ENCODE data around the gene SCARB1. TPM values are rescaled to one million over a fixed set of nuclear protein-coding genes. Genes with fewer than 3 reads are reported as not detected.

Gene SCARB1
- total and polyA plus RNA-seq, 2 donors (not counting 3 experiments of a cell fraction or from before 2014, with no cell fraction given): 125 to 141 TPM

DNA sequence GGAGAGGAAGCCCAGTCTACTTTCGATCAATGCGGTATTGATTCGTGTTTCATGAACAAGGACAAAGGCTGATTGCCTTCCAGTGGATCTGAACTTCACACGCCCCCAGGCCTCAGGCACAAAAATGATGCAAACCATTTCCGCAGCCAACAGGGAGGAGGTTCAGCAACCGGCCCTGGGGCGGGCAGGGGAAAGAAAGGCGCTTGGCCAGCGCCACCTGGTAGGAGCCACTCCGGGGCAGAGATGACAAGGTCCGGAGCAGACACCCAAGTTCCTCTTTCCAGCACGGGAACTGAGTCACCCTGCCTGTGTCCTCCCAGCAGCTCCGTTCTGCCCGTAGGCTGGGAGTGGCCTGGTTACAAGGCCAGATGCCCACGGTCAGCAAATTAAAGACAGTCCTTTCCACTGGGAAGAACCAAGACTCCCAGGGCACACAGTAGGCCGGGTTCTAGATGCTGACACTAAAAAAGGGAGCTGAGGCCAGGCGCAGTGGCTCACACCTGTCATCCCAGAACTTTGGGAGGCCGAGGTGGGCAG, 136.3 kb downstream of the SCARB1 start:
- Histone ChIP-seq H3K27ac (ENCODE audit: insufficient read depth, low read depth, low read length) (peak overlapping the region; percentile 80), H3K79me2 (ENCODE audit: control insufficient read depth, insufficient read depth, low read length) (no peaks in the 10 kb centered on the region), H3K4me1 (ENCODE audit: control insufficient read depth, extremely low read depth, insufficient read depth, low read length) (peaks cover 16% of the 10 kb centered on the region), H3K27me3 (ENCODE audit: control insufficient read depth in 2 of 2, insufficient read depth in 2 of 2, low read length in 2 of 2) (no peaks in the 10 kb centered on the region), H4K20me1 (replicated peaks; ENCODE audit: control insufficient read depth, extremely low read depth, insufficient read depth, low read length) (no peaks in the 10 kb centered on the region), H3K4me3 (replicated peaks in 1 of 3; ENCODE audit: insufficient read depth in 1 of 3, low read depth in 1 of 3, low read length in 3 of 3) (no peak overlapping the region), H3K36me3 (ENCODE audit: control insufficient read depth in 2 of 2, extremely low read depth in 1 of 2, insufficient read depth in 2 of 2, low read length in 2 of 2) (no peaks in the 10 kb centered on the region), H2AFZ (ENCODE audit: low read depth, low read length) (peak overlapping the region; percentile 12), H3K9me1 (replicated peaks; ENCODE audit: control insufficient read depth, extremely low read depth, insufficient read depth, low read length) (no peaks in the 10 kb centered on the region), H3K9me3 (replicated peaks; ENCODE audit: control insufficient read depth, insufficient read depth, low read length) (no peaks in the 10 kb centered on the region), H3K4me2 (ENCODE audit: insufficient read depth, low read length) (peak overlapping the region; percentile 18), H3K9ac (replicated peaks; ENCODE audit: extremely low read depth, insufficient read depth, low read length) (peak overlapping the region; percentile 36)
- peak; percentile 86 for DNase-seq (ENCODE audit: low read depth, low spot score)
- CTCF ChIA-PET: interaction anchor here (0.7 to 1.8 kb wide), 7 partner anchors 9 to 125 kb away, joined by 3 to 8 read pairs (median 4); no protein-coding TSS in a partner anchor
- TF ChIP-seq JUN (IDR thresholded peaks at IDR 0.05; ENCODE audit: borderline replicate concordance, insufficient read depth, insufficient read length, low read depth): peak; percentile 54
- no peak for TF ChIP-seq EZH2 (IDR thresholded peaks at IDR 0.05; ENCODE audit: borderline replicate concordance, low read depth, low read length, severe bottlenecking)
- peak; percentile 88 for TF ChIP-seq FOS (IDR thresholded peaks at IDR 0.05; ENCODE audit: borderline replicate concordance, insufficient read depth, low read length)
- TF ChIP-seq MYC (IDR thresholded peaks at IDR 0.05; ENCODE audit: low read depth, low read length): no peak
- peak; percentile 62 for TF ChIP-seq POLR2AphosphoS5 (IDR thresholded peaks at IDR 0.05; ENCODE audit: insufficient read depth, low read depth, low read length)
- TF ChIP-seq, protein P1, sequence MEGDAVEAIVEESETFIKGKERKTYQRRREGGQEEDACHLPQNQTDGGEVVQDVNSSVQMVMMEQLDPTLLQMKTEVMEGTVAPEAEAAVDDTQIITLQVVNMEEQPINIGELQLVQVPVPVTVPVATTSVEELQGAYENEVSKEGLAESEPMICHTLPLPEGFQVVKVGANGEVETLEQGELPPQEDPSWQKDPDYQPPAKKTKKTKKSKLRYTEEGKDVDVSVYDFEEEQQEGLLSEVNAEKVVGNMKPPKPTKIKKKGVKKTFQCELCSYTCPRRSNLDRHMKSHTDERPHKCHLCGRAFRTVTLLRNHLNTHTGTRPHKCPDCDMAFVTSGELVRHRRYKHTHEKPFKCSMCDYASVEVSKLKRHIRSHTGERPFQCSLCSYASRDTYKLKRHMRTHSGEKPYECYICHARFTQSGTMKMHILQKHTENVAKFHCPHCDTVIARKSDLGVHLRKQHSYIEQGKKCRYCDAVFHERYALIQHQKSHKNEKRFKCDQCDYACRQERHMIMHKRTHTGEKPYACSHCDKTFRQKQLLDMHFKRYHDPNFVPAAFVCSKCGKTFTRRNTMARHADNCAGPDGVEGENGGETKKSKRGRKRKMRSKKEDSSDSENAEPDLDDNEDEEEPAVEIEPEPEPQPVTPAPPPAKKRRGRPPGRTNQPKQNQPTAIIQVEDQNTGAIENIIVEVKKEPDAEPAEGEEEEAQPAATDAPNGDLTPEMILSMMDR (IDR thresholded peaks at IDR 0.05; ENCODE audit: extremely low read depth in 1 of 2, insufficient read depth in 1 of 2, low read depth in 1 of 2, low read length in 2 of 2): no peak
- no TSS peak for BruUV-seq (replicated peaks)
- peak; percentile 94 for FAIRE-seq
- POLR2A ChIA-PET: interaction anchor here (0.6 kb wide), 1 partner anchor 177 kb away, joined by 3 read pairs; no protein-coding TSS in a partner anchor
- intact Hi-C loops (cut with micrococcal nuclease) (loop anchor here (1.0 kb wide), 2 partner anchors 13 to 46 kb away; no protein-coding TSS in a partner anchor), dilution Hi-C loops (cut with MboI; ENCODE audit: extremely low pct_ligation_motif_present, low sequenced_read_pairs) (no loop called here)

Small RNAs within 50 kb of the gene (small RNA-seq; reads per million reads assigned to genes)
- not detected for gene RNU6-927P (ENCODE audit: insufficient read depth, insufficient read length, low read depth, low replicate concordance)

Other genes with a start within 250 kb of the SCARB1 start
- 875 and 911 TPM in 2 replicates for gene UBC, start 50.8 kb upstream of the SCARB1 start, total RNA-seq
- gene UBC, start 50.8 kb upstream of the SCARB1 start, polyA plus RNA-seq: 1,040 and 1,305 TPM in 2 replicates
- gene DHX37, start 125.3 kb upstream of the SCARB1 start, total RNA-seq: 23.6 and 25.2 TPM in 2 replicates
- gene DHX37, start 125.3 kb upstream of the SCARB1 start, polyA plus RNA-seq: 10.9 and 11.6 TPM in 2 replicates
- gene BRI3BP, start 129.8 kb upstream of the SCARB1 start, total RNA-seq: 8.2 and 8.3 TPM in 2 replicates
- 2.8 and 3.4 TPM in 2 replicates for gene BRI3BP, start 129.8 kb upstream of the SCARB1 start, polyA plus RNA-seq
- gene AACS, start 201.6 kb upstream of the SCARB1 start, total RNA-seq: 40.3 and 44.7 TPM in 2 replicates
- gene AACS, start 201.6 kb upstream of the SCARB1 start, polyA plus RNA-seq: 30.6 and 34.7 TPM in 2 replicates